HG02763 (cell line): ENCODE data around the gene FAM118B.

Experiments
- ATAC-seq: cut with Tn5 transposase; IDR thresholded peaks from one replicate; pipeline ENCODE4 v1.9.1; 2021; ENCODE audit warnings: mild to moderate bottlenecking, moderate library complexity; ENCODE audit not compliant: unreplicated experiment

FAM118B gene

GRCh38 chr11:126267650-126268049 is 56.1 kb downstream of the FAM118B start:
- no peak for ATAC-seq

- no peak for ATAC-seq
Observed at GRCh38 chr11:126268361-126268707, 56.8 kb downstream of the FAM118B start.

GRCh38 chr11:126268708-126269579 is 57.4 kb downstream of the FAM118B start, which contains the start of the genes FOXRED1 and SRPRA:
Gene FOXRED1 (plus strand): TSS chr11:126269154. CDS start chr11:126269207, 53 bp downstream.
Gene SRPRA (minus strand): TSS chr11:126268895. CDS start chr11:126268804, 91 bp downstream.
- ATAC-seq, result peak; percentile 99

GRCh38 chr11:126277322-126277721 is 65.7 kb downstream of the FAM118B start:
- no peak for ATAC-seq

- ATAC-seq, result no peak
Observed at GRCh38 chr11:126277780-126278179, 66.2 kb downstream of the FAM118B start.

- no peak for ATAC-seq
Observed at GRCh38 chr11:126279191-126279590, 67.6 kb downstream of the FAM118B start.

GRCh38 chr11:126280595-126280994 is 69.0 kb downstream of the FAM118B start:
- ATAC-seq, result no peak

- no peak for ATAC-seq
Observed at GRCh38 chr11:126281245-126281644, 69.7 kb downstream of the FAM118B start.

- no peak for ATAC-seq
Observed at GRCh38 chr11:126281666-126282175, 70.1 kb downstream of the FAM118B start.

- ATAC-seq, result no peak
Observed at GRCh38 chr11:126282361-126282735, 70.8 kb downstream of the FAM118B start.

- ATAC-seq, result peak; percentile 49
Observed at GRCh38 chr11:126282736-126283591, 71.4 kb downstream of the FAM118B start, which contains the start of gene TIRAP. Gene TIRAP (plus strand): TSS chr11:126283093. CDS start chr11:126290895, 7,802 bp downstream.

GRCh38 chr11:126284829-126285228 is 73.2 kb downstream of the FAM118B start:
- peak; percentile 68 for ATAC-seq

- ATAC-seq, result no peak
Observed at GRCh38 chr11:126288237-126288636, 76.7 kb downstream of the FAM118B start.

GRCh38 chr11:126290887-126291286 is 79.3 kb downstream of the FAM118B start:
- ATAC-seq, result no peak

- no peak for ATAC-seq
Observed at GRCh38 chr11:126293726-126294125, 82.1 kb downstream of the FAM118B start.

- no peak for ATAC-seq
Observed at GRCh38 chr11:126297004-126297403, 85.4 kb downstream of the FAM118B start.

- peak; percentile 91 for ATAC-seq
Observed at GRCh38 chr11:126303623-126304456, 92.3 kb downstream of the FAM118B start, which contains the start of gene DCPS. Gene DCPS (plus strand): TSS chr11:126304060. CDS start chr11:126304081, 21 bp downstream.

GRCh38 chr11:126304457-126305075 is 93.0 kb downstream of the FAM118B start:
- no peak for ATAC-seq

- peak; percentile 44 for ATAC-seq
Observed at GRCh38 chr11:126305699-126306098, 94.1 kb downstream of the FAM118B start.

- ATAC-seq, result no peak
Observed at GRCh38 chr11:126307706-126308105, 96.1 kb downstream of the FAM118B start.
